ENCODE measurements around the gene TCF21. TPM values are rescaled to one million over a fixed set of nuclear protein-coding genes. Genes with fewer than 3 reads are reported as not detected.

TCF21 gene
- total RNA-seq, 2 experiments from 2014 or later: not detected

DNA sequence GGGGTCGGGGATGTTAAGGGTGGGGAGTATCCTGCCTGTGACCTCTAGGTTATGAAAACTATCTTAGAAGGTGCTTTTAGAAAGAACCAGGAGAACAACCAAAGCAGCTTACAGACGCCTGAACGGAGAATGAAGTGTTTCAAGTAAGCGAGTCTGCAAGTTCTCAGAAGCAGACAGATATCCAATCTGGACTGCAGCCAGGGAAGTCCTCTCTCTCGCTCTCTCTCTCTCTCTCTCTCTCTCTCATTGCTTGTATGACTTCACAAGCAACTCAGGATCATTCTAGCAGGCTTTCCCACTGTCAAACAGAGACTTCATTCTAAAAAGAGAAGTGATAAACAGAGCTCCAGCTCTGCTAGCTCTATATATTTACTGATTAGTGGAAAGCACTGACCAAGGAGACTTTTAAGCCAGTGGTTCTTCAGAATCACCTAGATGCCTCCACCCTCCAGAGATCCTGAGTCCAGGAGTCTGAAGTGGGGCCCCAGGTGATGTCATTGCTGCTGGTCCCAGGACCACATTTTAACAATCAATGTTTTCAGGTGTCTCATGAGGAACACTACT is 6.0 kb downstream of the TCF21 start:
- no peak overlapping the region for H3K4me3 ChIP-seq (ENCODE audit: low read depth, low read length, poor library complexity, severe bottlenecking)
- H3K27ac ChIP-seq (ENCODE audit: low read depth, low read length, poor library complexity, severe bottlenecking): no peak overlapping the region
- no peaks in the 10 kb centered on the region for H3K79me2 ChIP-seq (ENCODE audit: insufficient read depth, low read depth, low read length)
- POLR2A ChIA-PET: interaction anchor here (0.8 kb wide), 1 partner anchor 64 kb away, joined by 3 read pairs; no protein-coding TSS in a partner anchor
- H4K20me1 ChIP-seq (ENCODE audit: insufficient read depth, low read length): no peaks in the 10 kb centered on the region
- no peak overlapping the region for H3K4me2 ChIP-seq (ENCODE audit: low read length)
- no peaks in the 10 kb centered on the region for H3K9me3 ChIP-seq (ENCODE audit: low read length)
- H2AFZ ChIP-seq (ENCODE audit: low read length): no peak overlapping the region
- TF ChIP-seq CTCF (conservative IDR thresholded peaks at IDR 0.05; ENCODE audit: low read length): no peak
- no peak for TF ChIP-seq EZH2phosphoT487 (IDR thresholded peaks at IDR 0.05; ENCODE audit: borderline replicate concordance, low read depth, low read length)
- no peaks in the 10 kb centered on the region for H3K4me1 ChIP-seq (ENCODE audit: insufficient read depth, low read length, poor library complexity, severe bottlenecking)
- H3K9me2 ChIP-seq (ENCODE audit: insufficient read depth, low read length): no peaks in the 10 kb centered on the region
- intact Hi-C loops (cut with micrococcal nuclease; ENCODE audit: unreplicated experiment): no loop called here
- no peaks in the 10 kb centered on the region for H3K36me3 ChIP-seq (ENCODE audit: insufficient read depth, low read length)
- DNase-seq (ENCODE audit: low spot score): no peak
- CTCF ChIA-PET (ENCODE audit: unreplicated experiment): no interaction called here
- BruUV-seq (replicated peaks): no TSS peak

DNA sequence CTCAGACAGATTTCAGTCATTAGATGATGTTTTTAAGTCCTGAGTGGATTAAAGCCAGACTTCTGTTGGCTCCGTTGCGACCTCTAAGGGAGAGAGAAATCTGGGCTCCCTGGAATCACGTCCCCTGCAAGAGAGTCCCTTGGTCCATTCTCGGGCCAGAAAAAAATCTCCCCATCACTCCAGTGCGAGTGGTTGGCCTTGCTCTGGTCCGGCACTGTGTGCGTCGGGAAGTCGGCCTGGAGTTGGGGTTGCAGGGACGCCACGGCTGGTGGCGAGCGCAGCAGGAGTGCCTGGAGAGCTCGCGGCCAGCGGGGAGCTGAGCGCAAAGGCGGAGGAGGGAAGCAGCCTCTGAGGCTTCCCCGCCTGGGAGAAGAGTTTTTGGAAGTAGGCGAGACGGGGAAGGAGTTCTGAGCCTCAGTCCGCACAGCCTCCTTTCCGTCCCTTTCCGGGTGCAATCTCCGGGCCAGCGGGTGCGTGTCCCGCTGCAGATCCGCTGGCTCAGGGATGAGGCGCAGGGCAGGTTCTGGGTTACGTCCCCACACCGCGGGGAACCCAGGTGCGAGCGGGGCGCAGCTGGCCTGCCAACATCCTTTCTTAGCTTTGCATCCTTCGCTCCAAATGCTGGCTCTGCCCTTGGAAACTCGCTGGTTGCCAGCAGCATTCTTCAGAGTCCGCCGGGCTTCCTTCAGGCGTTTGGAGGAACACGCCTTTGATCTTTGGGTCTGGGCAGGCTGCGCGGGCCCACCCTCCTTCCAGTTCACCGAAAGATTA is 6.8 kb downstream of the TCF21 start:
- BruUV-seq (replicated peaks): no TSS peak

More for the DNA sequence above, 6.8 kb downstream of the TCF21 start:
- no peak for DNase-seq (ENCODE audit: low spot score)
- H2AFZ ChIP-seq (ENCODE audit: low read length): no peak overlapping the region
- H3K4me3 ChIP-seq (ENCODE audit: low read depth, low read length, poor library complexity, severe bottlenecking): no peak overlapping the region
- TF ChIP-seq EZH2phosphoT487 (IDR thresholded peaks at IDR 0.05; ENCODE audit: borderline replicate concordance, low read depth, low read length): no peak
- no peak for TF ChIP-seq CTCF (conservative IDR thresholded peaks at IDR 0.05; ENCODE audit: low read length)
- H3K9me3 ChIP-seq (ENCODE audit: low read length): no peaks in the 10 kb centered on the region
- no peaks in the 10 kb centered on the region for H3K79me2 ChIP-seq (ENCODE audit: insufficient read depth, low read depth, low read length)
- H3K4me1 ChIP-seq (ENCODE audit: insufficient read depth, low read length, poor library complexity, severe bottlenecking): no peaks in the 10 kb centered on the region
- CTCF ChIA-PET (ENCODE audit: unreplicated experiment): no interaction called here
- no peaks in the 10 kb centered on the region for H3K9me2 ChIP-seq (ENCODE audit: insufficient read depth, low read length)
- H3K27ac ChIP-seq (ENCODE audit: low read depth, low read length, poor library complexity, severe bottlenecking): no peak overlapping the region
- POLR2A ChIA-PET: no interaction called here
- H3K36me3 ChIP-seq (ENCODE audit: insufficient read depth, low read length): no peaks in the 10 kb centered on the region
- no peak overlapping the region for H3K4me2 ChIP-seq (ENCODE audit: low read length)
- H4K20me1 ChIP-seq (ENCODE audit: insufficient read depth, low read length): no peaks in the 10 kb centered on the region
- intact Hi-C loops (cut with micrococcal nuclease; ENCODE audit: unreplicated experiment): no loop called here

Data from OCI-LY7 (cell line).